DND-41 (cell line): ENCODE data around the gene B3GNT7.

ENCODE experiments used
- EZH2 ChIP-seq: IDR thresholded peaks from 3 replicates; pipeline ENCODE4 v1.6.1; 2012; ENCODE audit warnings: borderline replicate concordance, low read depth, mild to moderate bottlenecking, moderate library complexity, low read length, inconsistent platforms; ENCODE audit not compliant: severe bottlenecking
- TF ChIP-seq, protein P1 (sequence below): IDR thresholded peaks from 2 replicates; pipeline ENCODE4 v1.5.1; 2012; ENCODE audit warnings: borderline replicate concordance, low read length, moderate library complexity, mild to moderate bottlenecking; ENCODE audit not compliant: poor library complexity, severe bottlenecking; ENCODE audit errors: extremely low read depth

- TF ChIP-seq, protein P1, sequence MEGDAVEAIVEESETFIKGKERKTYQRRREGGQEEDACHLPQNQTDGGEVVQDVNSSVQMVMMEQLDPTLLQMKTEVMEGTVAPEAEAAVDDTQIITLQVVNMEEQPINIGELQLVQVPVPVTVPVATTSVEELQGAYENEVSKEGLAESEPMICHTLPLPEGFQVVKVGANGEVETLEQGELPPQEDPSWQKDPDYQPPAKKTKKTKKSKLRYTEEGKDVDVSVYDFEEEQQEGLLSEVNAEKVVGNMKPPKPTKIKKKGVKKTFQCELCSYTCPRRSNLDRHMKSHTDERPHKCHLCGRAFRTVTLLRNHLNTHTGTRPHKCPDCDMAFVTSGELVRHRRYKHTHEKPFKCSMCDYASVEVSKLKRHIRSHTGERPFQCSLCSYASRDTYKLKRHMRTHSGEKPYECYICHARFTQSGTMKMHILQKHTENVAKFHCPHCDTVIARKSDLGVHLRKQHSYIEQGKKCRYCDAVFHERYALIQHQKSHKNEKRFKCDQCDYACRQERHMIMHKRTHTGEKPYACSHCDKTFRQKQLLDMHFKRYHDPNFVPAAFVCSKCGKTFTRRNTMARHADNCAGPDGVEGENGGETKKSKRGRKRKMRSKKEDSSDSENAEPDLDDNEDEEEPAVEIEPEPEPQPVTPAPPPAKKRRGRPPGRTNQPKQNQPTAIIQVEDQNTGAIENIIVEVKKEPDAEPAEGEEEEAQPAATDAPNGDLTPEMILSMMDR, result no peak
- no peak for TF ChIP-seq EZH2
Observed at GRCh38 chr2:231429152-231429551, 33.6 kb downstream of the B3GNT7 start.
